H1 (cell line): ENCODE measurements around the gene GPR157. TPM values are rescaled to one million over a fixed set of nuclear protein-coding genes. Genes with fewer than 3 reads are reported as not detected.

ENCODE experiments used
- CTCF ChIA-PET: fragments of 300-600 bp; sonication (Branson Sonifier 250); formaldehyde crosslinking; loops from one replicate; lab custom pipeline; 2021; ENCODE audit not compliant: partially characterized antibody; lab: Charles Lee
- POLR2A ChIA-PET: fragments of 300-600 bp; sonication (Branson Sonifier 250); formaldehyde crosslinking; loops from one replicate; lab custom pipeline; 2021; ENCODE audit warnings: inconsistent platforms; ENCODE audit not compliant: partially characterized antibody; lab: Charles Lee
- DNase-seq, 2 experiments: peaks; one replicate each; pipeline versions ENCODE4 v3.0.0 to v3.0.0-alpha.2; 2010 to 2022; ENCODE audit warnings: low spot score in 2 of 2, low read depth in 1 of 2, mixed read lengths in 1 of 2
- FAIRE-seq: peaks from 2 replicates; lab custom pipeline; 2011; peaks lifted over from hg19 to GRCh38; lab: Jason Lieb, UNC
- H2AFZ ChIP-seq: 2 replicates; pipeline ENCODE4 v1.8.1; 2012; ENCODE audit warnings: low read length, inconsistent platforms
- H2AK5ac ChIP-seq: 2 replicates; pipeline ENCODE4 v1.6.1; 2013; ENCODE audit warnings: low read depth, low read length
- H2BK120ac ChIP-seq: replicated peaks from 2 replicates; pipeline ENCODE3; 2013; ENCODE audit warnings: low read depth, low read length, inconsistent platforms
- H2BK12ac ChIP-seq: 2 replicates; pipeline ENCODE4 v1.6.1; 2013; ENCODE audit warnings: low read depth, low read length
- H2BK15ac ChIP-seq: 2 replicates; pipeline ENCODE4 v1.6.1; 2013; ENCODE audit warnings: low read length
- H2BK20ac ChIP-seq: 2 replicates; pipeline ENCODE4 v1.6.1; 2013; ENCODE audit warnings: low read length
- H2BK5ac ChIP-seq: 2 replicates; pipeline ENCODE4 v1.6.1; 2013; ENCODE audit warnings: low read depth, low read length
- H3K14ac ChIP-seq: 2 replicates; pipeline ENCODE4 v1.6.1; 2013; ENCODE audit warnings: inconsistent platforms; ENCODE audit not compliant: insufficient read length
- H3K18ac ChIP-seq: 2 replicates; pipeline ENCODE4 v1.6.1; 2013; ENCODE audit warnings: low read length; ENCODE audit errors: extremely low read depth
- H3K23ac ChIP-seq: 2 replicates; pipeline ENCODE4 v1.6.1; 2013; ENCODE audit warnings: inconsistent platforms; ENCODE audit not compliant: insufficient read length
- H3K23me2 ChIP-seq: 2 replicates; pipeline ENCODE4 v1.6.1; 2013; ENCODE audit warnings: low read depth, low read length
- H3K27ac ChIP-seq: 2 replicates; pipeline ENCODE4 v1.6.1; 2011; ENCODE audit warnings: low read depth, low read length, inconsistent platforms
- H3K27me3 ChIP-seq, 4 experiments: replicated peaks in 1 of 4; 1 replicate in 1 of 4; 2 replicates in 3 of 4; pipeline versions ENCODE4 v1.6.1 to v1.8.1; 2011 to 2013; ENCODE audit warnings: low read length in 3 of 4, mild to moderate bottlenecking in 3 of 4, inconsistent platforms in 2 of 4, mixed read lengths in 2 of 4, moderate library complexity in 1 of 4; ENCODE audit not compliant: control insufficient read depth in 3 of 4, insufficient read depth in 3 of 4; ENCODE audit errors: extremely low read depth in 1 of 4
- H3K36me3 ChIP-seq, 4 experiments: 2 replicates each; pipeline versions ENCODE4 v1.6.1 to v1.8.1; 2011 to 2013; ENCODE audit warnings: mild to moderate bottlenecking in 4 of 4, low read length in 3 of 4, moderate library complexity in 2 of 4, control low read depth in 1 of 4, inconsistent platforms in 1 of 4; ENCODE audit not compliant: insufficient read depth in 4 of 4, control insufficient read depth in 2 of 4
- H3K4ac ChIP-seq: replicated peaks from 2 replicates; pipeline ENCODE3; 2013; ENCODE audit warnings: low read length, low read depth, mixed read lengths, inconsistent platforms; ENCODE audit not compliant: insufficient read length
- H3K4me1 ChIP-seq, 4 experiments: replicated peaks in 1 of 4; 1 replicate in 1 of 4; 2 replicates in 3 of 4; pipeline versions ENCODE4 v1.6.1 to v1.8.1; 2011 to 2013; ENCODE audit warnings: low read length in 3 of 4, inconsistent platforms in 2 of 4, mixed read lengths in 1 of 4; ENCODE audit not compliant: insufficient read depth in 4 of 4, control insufficient read depth in 3 of 4
- H3K4me2 ChIP-seq, 2 experiments: 2 replicates each; pipeline versions ENCODE4 v1.6.1 to v1.8.1; 2011 to 2013; ENCODE audit warnings: low read depth in 2 of 2, low read length in 2 of 2, control low read depth in 1 of 2, inconsistent platforms in 1 of 2, mild to moderate bottlenecking in 1 of 2; ENCODE audit not compliant: insufficient read depth in 1 of 2
- H3K4me3 ChIP-seq, 4 experiments: fragments of 200-600, 300-600 bp in 1 of 4; sonication (generic), shearing (Covaris generic), sonication (Bioruptor Twin) in 1 of 4; 2 replicates each; pipeline versions ENCODE4 v1.5.1 to v1.8.1; 2011 to 2016; ENCODE audit warnings: low read length in 4 of 4, low read depth in 3 of 4, control low read depth in 2 of 4, inconsistent platforms in 2 of 4, mild to moderate bottlenecking in 2 of 4, mixed read lengths in 1 of 4, moderate library complexity in 1 of 4; ENCODE audit not compliant: insufficient read depth in 2 of 4; ENCODE audit errors: extremely low read depth in 1 of 4
- H3K56ac ChIP-seq: replicated peaks from 2 replicates; pipeline ENCODE3; 2013; ENCODE audit warnings: low read depth, mild to moderate bottlenecking, mixed read lengths, low read length, inconsistent platforms; ENCODE audit not compliant: insufficient read length
- H3K79me1 ChIP-seq: 2 replicates; pipeline ENCODE4 v1.6.1; 2013; ENCODE audit warnings: low read depth, low read length, control low read depth
- H3K79me2 ChIP-seq, 2 experiments: 2 replicates each; pipeline versions ENCODE4 v1.6.1 to v1.8.1; 2012 to 2013; ENCODE audit warnings: low read length in 2 of 2, mild to moderate bottlenecking in 2 of 2, inconsistent platforms in 1 of 2; ENCODE audit not compliant: insufficient read depth in 2 of 2, control insufficient read depth in 1 of 2
- H3K9ac ChIP-seq, 4 experiments: replicated peaks in 1 of 4; 1 replicate in 1 of 4; 2 replicates in 3 of 4; pipeline versions ENCODE4 v1.6.1 to v1.8.1; 2011 to 2013; ENCODE audit warnings: low read depth in 3 of 4, low read length in 3 of 4, control low read depth in 2 of 4, mild to moderate bottlenecking in 2 of 4, moderate library complexity in 2 of 4, inconsistent platforms in 1 of 4; ENCODE audit errors: extremely low read depth in 1 of 4
- H3K9me3 ChIP-seq, 2 experiments: 2 replicates each; pipeline versions ENCODE4 v1.6.1 to v1.8.1; 2012 to 2013; ENCODE audit warnings: mild to moderate bottlenecking in 2 of 2, moderate library complexity in 2 of 2, control low read depth in 1 of 2, inconsistent platforms in 1 of 2, low read depth in 1 of 2, low read length in 1 of 2, mixed read lengths in 1 of 2; ENCODE audit not compliant: insufficient read depth in 2 of 2
- H4K20me1 ChIP-seq, 2 experiments: replicated peaks in 1 of 2; 2 replicates each; pipeline versions ENCODE3 to v1.8.1; 2011 to 2013; ENCODE audit warnings: inconsistent platforms in 2 of 2, low read length in 2 of 2, mild to moderate bottlenecking in 1 of 2; ENCODE audit not compliant: insufficient read depth in 2 of 2, control insufficient read depth in 1 of 2
- H4K5ac ChIP-seq: 2 replicates; pipeline ENCODE4 v1.6.1; 2013; ENCODE audit warnings: low read length, low read depth, mixed read lengths, inconsistent platforms; ENCODE audit not compliant: insufficient read length
- H4K8ac ChIP-seq: 2 replicates; pipeline ENCODE4 v1.8.0; 2013; ENCODE audit warnings: mild to moderate bottlenecking, moderate library complexity, low read length, inconsistent platforms; ENCODE audit not compliant: insufficient read depth; ENCODE audit errors: extremely low read depth
- H4K91ac ChIP-seq: replicated peaks from 2 replicates; pipeline ENCODE3; 2013; ENCODE audit warnings: low read length, mixed read lengths, inconsistent platforms; ENCODE audit not compliant: insufficient read length
- CTBP2 ChIP-seq: IDR thresholded peaks from 2 replicates; pipeline ENCODE4 v1.7.0; 2011; ENCODE audit warnings: borderline replicate concordance, mild to moderate bottlenecking, moderate library complexity, mixed read lengths, low read length; ENCODE audit not compliant: insufficient read depth, insufficient read length
- EGR1 ChIP-seq: IDR thresholded peaks from 2 replicates; pipeline ENCODE4 v1.6.1; 2011; ENCODE audit warnings: low read depth, low read length, borderline replicate concordance
- GABPA ChIP-seq: IDR thresholded peaks from 2 replicates; pipeline ENCODE4 v1.6.1; 2011; ENCODE audit warnings: mild to moderate bottlenecking, low read length, moderate library complexity, borderline replicate concordance; ENCODE audit not compliant: insufficient read depth
- HDAC2 ChIP-seq, 2 experiments: fragments of 300-600 bp in 1 of 2; sonication (generic) in 1 of 2; IDR thresholded peaks; 2 replicates each; pipeline ENCODE4 v1.6.1; 2011 to 2012; ENCODE audit warnings: low read depth in 2 of 2, low read length in 2 of 2, mild to moderate bottlenecking in 2 of 2, moderate library complexity in 2 of 2, borderline replicate concordance in 1 of 2, inconsistent platforms in 1 of 2
- POU5F1 ChIP-seq: IDR thresholded peaks from 2 replicates; pipeline ENCODE4 v1.6.1; 2011; ENCODE audit warnings: low read depth, mild to moderate bottlenecking, low read length, moderate library complexity
- RXRA ChIP-seq: IDR thresholded peaks from 2 replicates; pipeline ENCODE4 v1.6.1; 2011; ENCODE audit warnings: low read depth, mild to moderate bottlenecking, low read length, moderate library complexity; ENCODE audit not compliant: insufficient read depth
- SP2 ChIP-seq: IDR thresholded peaks from 2 replicates; pipeline ENCODE4 v1.6.1; 2012; ENCODE audit warnings: mild to moderate bottlenecking, low read length, inconsistent platforms
- WGBS, 2 experiments: shearing (Covaris generic) in 1 of 2; methylation state at CpG; one replicate each; pipeline versions ENCODE4 v1.1.6 to v1.1.7; 2013 to 2015; ENCODE audit warnings: low lambda C conversion rate in 2 of 2, mixed read lengths in 2 of 2, inconsistent platforms in 1 of 2, low coverage in 1 of 2, missing lambda C conversion rate in 1 of 2; ENCODE audit not compliant: insufficient replicate concordance in 2 of 2, insufficient coverage in 1 of 2, insufficient read length in 1 of 2; ENCODE audit errors: extremely low coverage in 1 of 2, missing lambda C conversion rate in 1 of 2; 5-methylcytosine and 5-hydroxymethylcytosine counted together
- polyA plus RNA-seq, 7 experiments: library from polyadenylated mRNA; depleted of rRNA in 3 of 7; stranded (reverse) in 5 of 7; unstranded in 2 of 7; fragments of >200 nt in 5 of 7; fragments of 200-250 nt in 2 of 7; gene quantifications; 1 replicate in 5 of 7; 2 replicates in 1 of 7; 4 replicates in 1 of 7; pipeline versions ENCODE4 v1.2.1 to v1.2.3, GENCODE V29; 2011 to 2013; ENCODE audit warnings: missing spikeins in 2 of 7, mixed read lengths in 2 of 7
- total RNA-seq: library from RNA; stranded (reverse); fragmentation: NEBNext Ultra II Directional; extraction: Animal tissue kit (Norgen Biotek cat#: 25700); gene quantifications from 2 replicates; pipeline ENCODE4 v1.2.1, GENCODE V29; 2021

GPR157 gene
- total and polyA plus RNA-seq, 2 of the 8 experiments (the other 6 are each of a cell fraction or from before 2014, with no cell fraction given) = 1.0 to 11.0 TPM

DNA sequence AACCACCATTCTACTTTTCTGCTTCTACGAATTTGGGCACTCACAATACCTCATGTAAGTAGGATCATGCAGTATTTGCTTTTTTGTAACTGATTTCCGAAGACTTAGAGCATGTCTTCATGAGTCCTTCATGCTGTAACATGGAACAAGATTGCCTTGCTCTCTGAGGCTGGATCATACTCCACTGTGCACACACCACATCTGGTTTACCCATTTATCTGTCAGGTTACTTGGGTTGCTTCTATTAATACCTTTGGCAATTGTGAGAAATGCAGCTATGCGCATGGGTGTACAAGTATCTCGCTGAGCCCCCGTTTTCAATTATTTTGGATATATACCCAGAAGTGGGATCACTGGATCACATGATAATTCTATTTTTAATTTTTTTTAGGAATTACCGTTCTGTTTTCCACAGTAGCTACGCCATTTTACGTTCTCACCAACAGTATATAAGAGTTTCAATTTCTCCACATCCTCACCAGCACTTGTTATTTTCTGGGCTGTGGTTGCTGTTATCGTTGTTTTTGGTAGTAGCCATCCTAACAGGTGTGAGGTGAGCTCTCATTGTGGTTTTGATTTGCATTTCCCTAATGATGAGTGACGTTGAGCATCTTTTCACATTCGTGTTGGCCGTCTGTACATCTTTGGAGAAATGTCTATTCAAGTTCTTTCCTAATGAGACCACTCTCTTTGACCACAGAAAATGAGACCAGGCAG lies 48.8 kb downstream of the GPR157 start:
- Histone ChIP-seq H2AK5ac (no peak overlapping the region), H3K56ac (no peak overlapping the region), H2BK5ac (no peak overlapping the region), H3K14ac (no peak overlapping the region), H3K9ac (no peak overlapping the region), H4K20me1 (no peaks in the 10 kb centered on the region), H3K79me2 (no peaks in the 10 kb centered on the region), H3K27me3 (no peaks in the 10 kb centered on the region), H3K23ac (no peak overlapping the region), H3K27ac (no peak overlapping the region), H4K8ac (no peak overlapping the region), H3K4me3 (no peak overlapping the region), H3K4me2 (no peak overlapping the region), H3K79me1 (no peaks in the 10 kb centered on the region), H2BK12ac (no peak overlapping the region), H4K91ac (no peak overlapping the region), H3K36me3 (no peaks in the 10 kb centered on the region), H4K5ac (no peak overlapping the region), H3K4me1 (no peaks in the 10 kb centered on the region), H3K23me2 (no peaks in the 10 kb centered on the region), H2AFZ (no peak overlapping the region), H2BK15ac (no peak overlapping the region), H2BK120ac (no peak overlapping the region), H3K18ac (no peak overlapping the region), H3K4ac (no peak overlapping the region), H3K9me3 (no peaks in the 10 kb centered on the region), H2BK20ac (no peak overlapping the region)
- 92% methylated on average over 12 of the region's 12 CpGs; no CpG with 5 or more reads in 1 of the 2 experiments for WGBS, 2 experiments
- POLR2A ChIA-PET = no interaction called here
- no peak for TF ChIP-seq EGR1
- no peak for TF ChIP-seq HDAC2 (IDR thresholded peaks at IDR 0.05; ENCODE audit: borderline replicate concordance in 1 of 2, low read depth in 2 of 2, low read length in 2 of 2)
- TF ChIP-seq POU5F1 = no peak
- TF ChIP-seq CTBP2 = no peak
- TF ChIP-seq SP2 = no peak
- no peak for TF ChIP-seq RXRA
- TF ChIP-seq GABPA = no peak
- DNase-seq (no peak), FAIRE-seq (no peak)
- CTCF ChIA-PET = interaction anchor here (0.6 to 4.3 kb wide), 4 partner anchors 21 to 231 kb away, joined by 3 to 20 read pairs (median 4); no protein-coding TSS in a partner anchor
